SH-SY5Y (cell line): Measurements from ENCODE around the gene PREP.

Experiments used
- GATA2 ChIP-seq: IDR thresholded peaks from 2 replicates; pipeline ENCODE4 v1.6.1; 2011; ENCODE audit warnings: mild to moderate bottlenecking, low read depth, low read length
- GATA3 ChIP-seq: IDR thresholded peaks from 2 replicates; pipeline ENCODE4 v1.6.1; 2011; ENCODE audit warnings: low read depth, mild to moderate bottlenecking, low read length, moderate library complexity

DNA sequence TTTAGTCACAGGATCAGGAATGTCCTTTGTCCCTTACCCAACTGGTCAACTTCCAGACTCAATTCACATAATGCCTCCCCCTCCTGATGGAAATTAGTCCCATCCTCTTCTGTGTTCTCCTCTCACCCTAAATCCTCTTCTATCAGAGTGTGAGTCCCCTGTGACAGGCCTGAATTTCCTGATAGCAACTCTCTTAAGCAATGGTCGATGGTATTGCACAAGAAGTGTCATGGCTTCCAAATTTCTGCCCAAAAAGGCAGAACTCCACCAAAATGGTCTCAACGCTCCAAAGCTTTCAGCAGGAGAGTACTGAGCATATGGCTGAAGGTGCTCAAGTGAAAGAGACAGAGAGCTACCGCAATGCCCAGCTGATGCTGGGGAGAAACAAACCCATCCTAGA lies 2.4 kb downstream of the PREP start:
- TF ChIP-seq GATA3: no peak
- no peak for TF ChIP-seq GATA2
